ENCODE data around the gene GRM7.

The GRM7 gene

GRCh38 chr3:7249493-7250076 lies 388.7 kb downstream of the GRM7 start:
- DNase-seq: no peak

GRCh38 chr3:7254251-7254650 lies 393.3 kb downstream of the GRM7 start:
- no peak for DNase-seq

GRCh38 chr3:7260975-7261374 lies 400.1 kb downstream of the GRM7 start:
- no peak for DNase-seq

GRCh38 chr3:7263347-7264195 lies 402.7 kb downstream of the GRM7 start:
- no peak for DNase-seq

GRCh38 chr3:7264196-7264526 lies 403.2 kb downstream of the GRM7 start:
- no peak for DNase-seq

- no peak for DNase-seq
These were observed 404.8 kb downstream of the GRM7 start for GRCh38 chr3:7265736-7266135.

GRCh38 chr3:7266551-7266950 lies 405.6 kb downstream of the GRM7 start:
- no peak for DNase-seq

GRCh38 chr3:7270731-7271130 lies 409.8 kb downstream of the GRM7 start:
- DNase-seq: no peak

GRCh38 chr3:7271631-7272030 lies 410.7 kb downstream of the GRM7 start:
- no peak for DNase-seq

GRCh38 chr3:7272203-7272602 lies 411.3 kb downstream of the GRM7 start:
- no peak for DNase-seq

GRCh38 chr3:7275396-7275795 lies 414.5 kb downstream of the GRM7 start:
- DNase-seq: no peak

GRCh38 chr3:7280318-7280717 lies 419.4 kb downstream of the GRM7 start:
- DNase-seq: no peak

GRCh38 chr3:7282988-7283387 lies 422.1 kb downstream of the GRM7 start:
- no peak for DNase-seq

- peak; percentile 46 for DNase-seq
These were observed 424.6 kb downstream of the GRM7 start for GRCh38 chr3:7285505-7285904.

- no peak for DNase-seq
These were observed 427.2 kb downstream of the GRM7 start for GRCh38 chr3:7288133-7288532.

- DNase-seq: no peak
These were observed 428.2 kb downstream of the GRM7 start for GRCh38 chr3:7289121-7289520.

- peak; percentile 60 for DNase-seq
These were observed 429.3 kb downstream of the GRM7 start for GRCh38 chr3:7290077-7290825.

GRCh38 chr3:7292362-7292761 lies 431.4 kb downstream of the GRM7 start:
- no peak for DNase-seq

GRCh38 chr3:7293286-7293685 lies 432.4 kb downstream of the GRM7 start:
- DNase-seq: no peak

- DNase-seq: no peak
These were observed 444.6 kb downstream of the GRM7 start for GRCh38 chr3:7305561-7305960.

GRCh38 chr3:7306901-7307300 lies 446.0 kb downstream of the GRM7 start:
- DNase-seq: no peak

GRCh38 chr3:7307410-7307809 lies 446.5 kb downstream of the GRM7 start:
- DNase-seq: peak; percentile 34

- no peak for DNase-seq
These were observed 448.8 kb downstream of the GRM7 start for GRCh38 chr3:7309641-7310102.

- no peak for DNase-seq
These were observed 454.1 kb downstream of the GRM7 start for GRCh38 chr3:7315037-7315436.
